ENCODE measurements around the gene XPO1. TPM values are rescaled to one million over a fixed set of nuclear protein-coding genes. Genes with fewer than 3 reads are reported as not detected.

XPO1 gene
- total and polyA plus RNA-seq, 2 donors (not counting 3 experiments of a cell fraction or from before 2014, with no cell fraction given), result 46.7 to 166 TPM

GRCh38 chr2:61432990-61433389 lies 105.2 kb downstream of the XPO1 start:
- H2AFZ ChIP-seq (ENCODE audit: low read depth, low read length), result no peak overlapping the region
- H3K79me2 ChIP-seq (ENCODE audit: control insufficient read depth, insufficient read depth, low read length), result peaks cover 94% of the 10 kb centered on the region
- dilution Hi-C loops (cut with MboI; ENCODE audit: extremely low pct_ligation_motif_present, low sequenced_read_pairs) (no loop called here), intact Hi-C loops (cut with micrococcal nuclease) (no loop called here)
- FAIRE-seq (no peak), DNase-seq (ENCODE audit: low read depth, low spot score) (no peak)
- no peak overlapping the region for H3K9ac ChIP-seq (replicated peaks; ENCODE audit: extremely low read depth, insufficient read depth, low read length)
- no peaks in the 10 kb centered on the region for H3K27me3 ChIP-seq (ENCODE audit: control insufficient read depth in 2 of 2, insufficient read depth in 2 of 2, low read length in 2 of 2)
- H4K20me1 ChIP-seq (replicated peaks; ENCODE audit: control insufficient read depth, extremely low read depth, insufficient read depth, low read length), result peaks cover 4% of the 10 kb centered on the region
- BruUV-seq (replicated peaks), result no TSS peak
- no peaks in the 10 kb centered on the region for H3K4me1 ChIP-seq (ENCODE audit: control insufficient read depth, extremely low read depth, insufficient read depth, low read length)
- CTCF ChIA-PET, result no interaction called here
- H3K4me2 ChIP-seq (ENCODE audit: insufficient read depth, low read length), result no peak overlapping the region
- H3K9me3 ChIP-seq (replicated peaks; ENCODE audit: control insufficient read depth, insufficient read depth, low read length), result no peaks in the 10 kb centered on the region
- POLR2A ChIA-PET, result no interaction called here
- no peak for TF ChIP-seq FOS (IDR thresholded peaks at IDR 0.05; ENCODE audit: borderline replicate concordance, insufficient read depth, low read length)
- TF ChIP-seq MAX (IDR thresholded peaks at IDR 0.05; ENCODE audit: insufficient read depth, insufficient read length), result no peak
- no peak for TF ChIP-seq MYC (IDR thresholded peaks at IDR 0.05; ENCODE audit: low read depth, low read length)
- no peak for TF ChIP-seq POLR2AphosphoS5 (IDR thresholded peaks at IDR 0.05; ENCODE audit: insufficient read depth, low read depth, low read length)
- TF ChIP-seq EZH2 (IDR thresholded peaks at IDR 0.05; ENCODE audit: borderline replicate concordance, low read depth, low read length, severe bottlenecking), result no peak
- no peak for TF ChIP-seq GATA2 (IDR thresholded peaks at IDR 0.05; ENCODE audit: insufficient read depth, insufficient read length, low read depth, low read length)
- TF ChIP-seq CTCF (IDR thresholded peaks at IDR 0.05; ENCODE audit: extremely low read depth in 1 of 2, insufficient read depth in 1 of 2, low read depth in 1 of 2, low read length in 2 of 2), result no peak
- TF ChIP-seq JUN (IDR thresholded peaks at IDR 0.05; ENCODE audit: borderline replicate concordance, insufficient read depth, insufficient read length, low read depth), result no peak
- TF ChIP-seq POLR2A (IDR thresholded peaks at IDR 0.05; ENCODE audit: low read depth, low read length), result no peak
- H3K4me3 ChIP-seq (replicated peaks in 1 of 3; ENCODE audit: insufficient read depth in 1 of 3, low read depth in 1 of 3, low read length in 3 of 3), result no peak overlapping the region
- no peaks in the 10 kb centered on the region for H3K36me3 ChIP-seq (ENCODE audit: control insufficient read depth in 2 of 2, extremely low read depth in 1 of 2, insufficient read depth in 2 of 2, low read length in 2 of 2)
- no peak overlapping the region for H3K27ac ChIP-seq (ENCODE audit: insufficient read depth, low read depth, low read length)
- H3K9me1 ChIP-seq (replicated peaks; ENCODE audit: control insufficient read depth, extremely low read depth, insufficient read depth, low read length), result no peaks in the 10 kb centered on the region
